IMR-90 (cell line): ENCODE measurements around the gene UBE2N. TPM values are rescaled to one million over a fixed set of nuclear protein-coding genes. Genes with fewer than 3 reads are reported as not detected.

Source experiments
- ATAC-seq: fragments of 200-7000 bp; cut with Tn5 transposase; 2 replicates; pipeline ENCODE4 v1.9.1; 2020; ENCODE audit warnings: low read depth, mild to moderate bottlenecking, moderate library complexity
- BruUV-seq: library from RNA; stranded (reverse); fragments of 400-500 nt; replicated peaks from 2 replicates; lab custom pipeline; 2021; lab: Mats Ljungman, UMichigan
- CTCF ChIA-PET: fragments of 300-600 bp; formaldehyde crosslinking; extraction: SDS; loops from one replicate; lab custom pipeline; 2021; ENCODE audit warnings: antibody characterized with exemption; lab: Yijun Ruan, JAX
- POLR2A ChIA-PET: fragments of 300-600 bp; sonication (Branson Sonifier 250); formaldehyde crosslinking; loops from one replicate; lab custom pipeline; 2022; ENCODE audit warnings: antibody characterized with exemption; ENCODE audit not compliant: unreplicated experiment; lab: Charles Lee
- DNase-seq: peaks from one replicate; pipeline ENCODE4 v3.0.0; 2013
- H2AFZ ChIP-seq: replicated peaks from 2 replicates; pipeline ENCODE3; 2013; ENCODE audit warnings: low read length, mild to moderate bottlenecking; ENCODE audit not compliant: poor library complexity
- H2AK5ac ChIP-seq: 2 replicates; pipeline ENCODE4 v1.6.1; 2013; ENCODE audit warnings: low read depth, low read length, inconsistent platforms
- H2AK9ac ChIP-seq: replicated peaks from 2 replicates; pipeline ENCODE3; 2013; ENCODE audit warnings: mild to moderate bottlenecking, low read depth, low read length, moderate library complexity; ENCODE audit not compliant: poor library complexity
- H2BK120ac ChIP-seq: 2 replicates; pipeline ENCODE4 v1.6.1; 2013; ENCODE audit warnings: low read depth, low read length, inconsistent platforms
- H2BK15ac ChIP-seq: 3 replicates; pipeline ENCODE4 v1.6.1; 2013; ENCODE audit warnings: low read depth, low read length, inconsistent platforms
- H2BK20ac ChIP-seq: 2 replicates; pipeline ENCODE4 v1.6.1; 2013; ENCODE audit warnings: low read depth, mild to moderate bottlenecking, inconsistent platforms, low read length, moderate library complexity
- H2BK5ac ChIP-seq: 2 replicates; pipeline ENCODE4 v1.6.1; 2013; ENCODE audit warnings: mild to moderate bottlenecking, low read depth, low read length, inconsistent platforms; ENCODE audit not compliant: poor library complexity, severe bottlenecking
- H3K14ac ChIP-seq: replicated peaks from 2 replicates; pipeline ENCODE4 v1.6.1; 2013; ENCODE audit warnings: low read depth, low read length, inconsistent platforms
- H3K18ac ChIP-seq: 2 replicates; pipeline ENCODE4 v1.6.1; 2013; ENCODE audit warnings: low read depth, low read length, control low read depth
- H3K23ac ChIP-seq: 2 replicates; pipeline ENCODE4 v1.6.1; 2013; ENCODE audit warnings: low read depth, low read length, inconsistent platforms
- H3K27ac ChIP-seq: 2 replicates; pipeline ENCODE4 v1.5.1; 2013; ENCODE audit warnings: mild to moderate bottlenecking, control low read depth, low read length; ENCODE audit not compliant: insufficient read depth
- H3K27me3 ChIP-seq: 2 replicates; pipeline ENCODE4 v1.6.1; 2013; ENCODE audit warnings: low read length; ENCODE audit not compliant: control insufficient read depth, insufficient read depth
- H3K36me3 ChIP-seq: 2 replicates; pipeline ENCODE4 v1.6.1; 2013; ENCODE audit warnings: low read length, mixed read lengths; ENCODE audit not compliant: control insufficient read depth, insufficient read depth
- H3K4ac ChIP-seq: 2 replicates; pipeline ENCODE4 v1.6.1; 2013; ENCODE audit warnings: low read depth, low read length, inconsistent platforms
- H3K4me1 ChIP-seq: 2 replicates; pipeline ENCODE4 v1.6.1; 2013; ENCODE audit warnings: low read length, mixed read lengths; ENCODE audit not compliant: control insufficient read depth, insufficient read depth
- H3K4me2 ChIP-seq: 2 replicates; pipeline ENCODE4 v1.6.1; 2013; ENCODE audit warnings: low read depth, mild to moderate bottlenecking, control low read depth, low read length, moderate library complexity
- H3K4me3 ChIP-seq: 2 replicates; pipeline ENCODE4 v1.5.1; 2013; ENCODE audit warnings: low read depth, mild to moderate bottlenecking, control low read depth, low read length, moderate library complexity; ENCODE audit not compliant: insufficient read depth
- H3K56ac ChIP-seq: 2 replicates; pipeline ENCODE4 v1.6.1; 2013; ENCODE audit warnings: low read length, inconsistent platforms; ENCODE audit not compliant: insufficient read depth; ENCODE audit errors: extremely low read depth
- H3K79me1 ChIP-seq, 2 experiments: 2 replicates each; pipeline ENCODE4 v1.6.1; 2013; ENCODE audit warnings: low read length in 2 of 2, inconsistent platforms in 1 of 2, low read depth in 1 of 2
- H3K9ac ChIP-seq: 2 replicates; pipeline ENCODE4 v1.6.1; 2013; ENCODE audit warnings: low read depth, low read length, control low read depth
- H3K9me1 ChIP-seq: 2 replicates; pipeline ENCODE4 v1.6.1; 2013; ENCODE audit warnings: low read length, inconsistent platforms; ENCODE audit not compliant: insufficient read depth
- H3K9me3 ChIP-seq: 2 replicates; pipeline ENCODE4 v1.6.1; 2013; ENCODE audit warnings: low read length; ENCODE audit not compliant: control insufficient read depth, insufficient read depth
- H4K20me1 ChIP-seq: 2 replicates; pipeline ENCODE4 v1.6.1; 2013; ENCODE audit warnings: low read length, inconsistent platforms; ENCODE audit not compliant: insufficient read depth
- H4K5ac ChIP-seq: 2 replicates; pipeline ENCODE4 v1.6.1; 2013; ENCODE audit warnings: mild to moderate bottlenecking, low read depth, low read length, control low read depth
- H4K8ac ChIP-seq, 2 experiments: 2 replicates each; pipeline ENCODE4 v1.6.1; 2013; ENCODE audit warnings: low read depth in 2 of 2, low read length in 2 of 2, control low read depth in 1 of 2, inconsistent platforms in 1 of 2
- H4K91ac ChIP-seq: 2 replicates; pipeline ENCODE4 v1.6.1; 2013; ENCODE audit warnings: low read depth, low read length, inconsistent platforms; ENCODE audit not compliant: insufficient read depth
- CHD1 ChIP-seq: IDR thresholded peaks from 2 replicates; pipeline ENCODE4 v1.6.1; 2012; ENCODE audit warnings: low read depth, low read length, improper control_type of control experiment
- FOS ChIP-seq: fragments of 150-350 bp; IDR thresholded peaks from 2 replicates; pipeline ENCODE4 v1.6.1; 2016; ENCODE audit warnings: low read depth, low read length
- MAFK ChIP-seq: IDR thresholded peaks from 2 replicates; pipeline ENCODE4 v1.6.1; 2012; ENCODE audit warnings: low read depth, low read length, improper control_type of control experiment
- MAZ ChIP-seq: IDR thresholded peaks from 2 replicates; pipeline ENCODE4 v1.6.1; 2012; ENCODE audit warnings: low read depth, mild to moderate bottlenecking, low read length, improper control_type of control experiment, moderate library complexity, borderline replicate concordance
- NFE2L2 ChIP-seq: fragments of 150-350 bp; IDR thresholded peaks from 2 replicates; pipeline ENCODE4 v1.6.1; 2016; ENCODE audit warnings: low read depth, mild to moderate bottlenecking, low read length
- RFX5 ChIP-seq: IDR thresholded peaks from 2 replicates; pipeline ENCODE4 v1.8.0; 2012; ENCODE audit warnings: low read depth, mild to moderate bottlenecking, low read length, moderate library complexity
- WGBS, 2 experiments: methylation state at CpG; one replicate each; pipeline versions ENCODE4 v1.1.5 to v1.1.7; 2013; ENCODE audit warnings: missing lambda C conversion rate in 2 of 2; ENCODE audit not compliant: insufficient read length in 1 of 2; ENCODE audit errors: extremely low coverage in 2 of 2; 5-methylcytosine and 5-hydroxymethylcytosine counted together
- dilution Hi-C: fragments of 300-500 bp; cut with HindIII; formaldehyde crosslinking; loops from one replicate; pipeline ENCODE4 v1.14.3; 2018; ENCODE audit warnings: low sequenced_read_pairs; ENCODE audit not compliant: unreplicated experiment
- in situ Hi-C: fragments of 300-500 bp; cut with MboI; formaldehyde crosslinking; loops from 3 replicates; pipeline ENCODE4 v1.14.3; 2019; ENCODE audit warnings: low sequenced_read_pairs, inconsistent platforms, mixed read lengths
- intact Hi-C: fragments of 100-400 bp; cut with micrococcal nuclease; formaldehyde crosslinking; loops from 2 replicates; pipeline ENCODE4 v1.10.0; 2022
- polyA plus RNA-seq, 3 experiments: library from polyadenylated mRNA; depleted of rRNA; stranded (reverse); fragments of >200 nt; gene quantifications; 2 replicates each; pipeline ENCODE4 v1.2.3, GENCODE V29; 2012; ENCODE audit warnings: low replicate concordance in 1 of 3
- total RNA-seq: library from RNA; depleted of rRNA; stranded (reverse); fragments of >200 nt; gene quantifications from 2 replicates; pipeline ENCODE4 v1.2.3, GENCODE V29; 2012
- TF ChIP-seq, protein P1 (sequence below): fragments of 150-350 bp; IDR thresholded peaks from 2 replicates; pipeline ENCODE4 v1.6.1; 2017; ENCODE audit warnings: mild to moderate bottlenecking, antibody characterized with exemption, low read length, low read depth
- TF ChIP-seq, protein P2 (sequence below): fragments of 150-350 bp; IDR thresholded peaks from 2 replicates; pipeline ENCODE4 v1.6.1; 2016; ENCODE audit warnings: low read depth, mild to moderate bottlenecking, low read length, moderate library complexity, borderline replicate concordance

The UBE2N gene
- total and polyA plus RNA-seq, 2 of the 4 experiments (the other 2 are of a cell fraction): 64.5 to 103 TPM

DNA sequence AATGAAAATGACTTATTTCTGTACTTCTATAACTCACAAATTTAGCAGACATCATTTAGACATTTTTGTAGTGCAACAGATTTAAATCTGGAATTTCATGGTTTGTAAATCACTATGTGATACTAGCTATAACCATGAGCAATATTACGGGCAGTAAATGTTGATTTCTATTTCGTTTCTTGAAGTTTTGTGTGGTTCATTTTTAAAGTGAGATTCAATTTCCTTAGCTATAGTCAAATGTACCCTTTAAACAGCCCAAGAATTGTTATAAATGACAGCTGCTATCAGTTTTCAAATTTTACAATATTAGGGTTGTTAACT is 33.8 kb downstream of the UBE2N start:
- Histone ChIP-seq H3K4me3 (no peak overlapping the region), H2BK15ac (no peak overlapping the region), H3K27me3 (no peaks in the 10 kb centered on the region), H2BK5ac (no peak overlapping the region), H4K91ac (no peak overlapping the region), H3K9ac (no peak overlapping the region), H2AFZ (no peak overlapping the region), H3K18ac (no peak overlapping the region), H2AK9ac (no peak overlapping the region), H4K5ac (no peak overlapping the region), H4K8ac (no peak overlapping the region), H3K14ac (no peak overlapping the region), H3K27ac (no peak overlapping the region), H2BK20ac (no peak overlapping the region), H3K9me1 (peaks cover 15% of the 10 kb centered on the region; the same call in 1 of the 2 replicates), H2BK120ac (no peak overlapping the region), H3K23ac (no peak overlapping the region), H2AK5ac (no peak overlapping the region), H3K36me3 (peaks cover 3% of the 10 kb centered on the region), H3K56ac (no peak overlapping the region), H3K4me2 (no peak overlapping the region), H3K4ac (no peak overlapping the region), H3K4me1 (peaks cover 2% of the 10 kb centered on the region), H3K79me1 (peaks cover 17 to 63% of the 10 kb centered on the region in 2 experiments), H4K20me1 (peaks cover 6% of the 10 kb centered on the region; the same call in 1 of the 2 replicates), H3K9me3 (no peaks in the 10 kb centered on the region)
- no peak for TF ChIP-seq RFX5
- TF ChIP-seq MAZ: no peak
- TF ChIP-seq, protein P1, sequence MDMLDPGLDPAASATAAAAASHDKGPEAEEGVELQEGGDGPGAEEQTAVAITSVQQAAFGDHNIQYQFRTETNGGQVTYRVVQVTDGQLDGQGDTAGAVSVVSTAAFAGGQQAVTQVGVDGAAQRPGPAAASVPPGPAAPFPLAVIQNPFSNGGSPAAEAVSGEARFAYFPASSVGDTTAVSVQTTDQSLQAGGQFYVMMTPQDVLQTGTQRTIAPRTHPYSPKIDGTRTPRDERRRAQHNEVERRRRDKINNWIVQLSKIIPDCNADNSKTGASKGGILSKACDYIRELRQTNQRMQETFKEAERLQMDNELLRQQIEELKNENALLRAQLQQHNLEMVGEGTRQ: no peak
- no peak for TF ChIP-seq FOS
- TF ChIP-seq CHD1: no peak
- no peak for TF ChIP-seq MAFK
- TF ChIP-seq NFE2L2: no peak
- TF ChIP-seq, protein P2, sequence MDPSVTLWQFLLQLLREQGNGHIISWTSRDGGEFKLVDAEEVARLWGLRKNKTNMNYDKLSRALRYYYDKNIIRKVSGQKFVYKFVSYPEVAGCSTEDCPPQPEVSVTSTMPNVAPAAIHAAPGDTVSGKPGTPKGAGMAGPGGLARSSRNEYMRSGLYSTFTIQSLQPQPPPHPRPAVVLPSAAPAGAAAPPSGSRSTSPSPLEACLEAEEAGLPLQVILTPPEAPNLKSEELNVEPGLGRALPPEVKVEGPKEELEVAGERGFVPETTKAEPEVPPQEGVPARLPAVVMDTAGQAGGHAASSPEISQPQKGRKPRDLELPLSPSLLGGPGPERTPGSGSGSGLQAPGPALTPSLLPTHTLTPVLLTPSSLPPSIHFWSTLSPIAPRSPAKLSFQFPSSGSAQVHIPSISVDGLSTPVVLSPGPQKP: no peak
- dilution Hi-C loops (no loop called here), intact Hi-C loops (no loop called here), in situ Hi-C loops (loop anchor here (25.0 kb wide), 1 partner anchor 621 kb away; no protein-coding TSS in a partner anchor)
- no CpG with 5 or more reads among the region's 2 CpGs for WGBS, 2 experiments
- ATAC-seq: no peak
- BruUV-seq: no TSS peak
- POLR2A ChIA-PET: no interaction called here
- CTCF ChIA-PET: no interaction called here
- DNase-seq: no peak
